NCI-H748 (cell line): Measurements from ENCODE around the gene FBXW5.

Experiments
- DNase-seq: peaks from one replicate; lab custom pipeline; 2025; ENCODE audit not compliant: unreplicated experiment; lab: John Stamatoyannopoulos, UW

Gene FBXW5, protein sequence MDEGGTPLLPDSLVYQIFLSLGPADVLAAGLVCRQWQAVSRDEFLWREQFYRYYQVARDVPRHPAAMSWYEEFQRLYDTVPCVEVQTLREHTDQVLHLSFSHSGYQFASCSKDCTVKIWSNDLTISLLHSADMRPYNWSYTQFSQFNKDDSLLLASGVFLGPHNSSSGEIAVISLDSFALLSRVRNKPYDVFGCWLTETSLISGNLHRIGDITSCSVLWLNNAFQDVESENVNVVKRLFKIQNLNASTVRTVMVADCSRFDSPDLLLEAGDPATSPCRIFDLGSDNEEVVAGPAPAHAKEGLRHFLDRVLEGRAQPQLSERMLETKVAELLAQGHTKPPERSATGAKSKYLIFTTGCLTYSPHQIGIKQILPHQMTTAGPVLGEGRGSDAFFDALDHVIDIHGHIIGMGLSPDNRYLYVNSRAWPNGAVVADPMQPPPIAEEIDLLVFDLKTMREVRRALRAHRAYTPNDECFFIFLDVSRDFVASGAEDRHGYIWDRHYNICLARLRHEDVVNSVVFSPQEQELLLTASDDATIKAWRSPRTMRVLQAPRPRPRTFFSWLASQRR

DNA sequence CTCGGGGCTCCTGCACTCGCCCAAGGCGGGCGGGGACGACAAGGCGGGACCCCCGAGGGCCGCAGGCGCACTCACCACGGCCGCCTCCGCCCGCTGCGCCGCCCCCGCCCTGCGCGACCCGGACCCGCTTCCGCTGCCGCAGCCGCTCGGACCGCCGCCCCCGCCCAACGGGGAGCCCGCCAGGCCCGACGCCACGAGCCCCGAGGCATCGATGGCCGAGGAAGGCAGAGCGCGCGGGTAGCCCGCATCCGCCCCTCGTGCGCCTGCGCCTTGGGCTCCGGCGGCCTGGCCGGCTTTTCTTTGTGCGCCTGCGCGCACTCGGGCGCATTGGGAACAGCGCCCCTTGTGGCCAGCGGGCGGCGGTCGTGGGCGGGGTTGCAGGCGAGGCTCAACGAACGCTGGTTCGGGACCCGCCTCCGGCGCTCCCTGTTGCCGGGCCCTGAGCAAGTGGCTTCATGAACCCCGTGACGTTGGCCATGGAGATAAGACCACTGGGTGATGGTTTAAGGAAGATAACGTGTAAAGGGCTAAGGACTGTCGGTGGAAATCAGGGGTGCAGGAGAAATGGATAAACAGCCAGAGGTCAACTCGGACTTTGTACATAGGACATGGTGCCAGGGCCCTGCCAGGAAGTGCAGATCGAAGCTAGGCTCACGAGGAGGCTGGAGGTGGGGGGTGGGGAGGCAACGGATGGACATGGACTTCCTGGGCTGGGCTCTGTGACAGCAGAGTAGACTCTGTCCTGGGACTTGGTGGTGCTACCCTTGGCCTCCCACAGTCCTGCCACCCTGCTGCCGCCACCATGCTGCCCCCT is at the start of gene FBXW5, which contains the start of gene C8G:
Gene FBXW5 (minus strand): TSS at position 220 of the 814 bp plus-strand sequence. CDS start 655 bp downstream, outside the sequence.
Gene C8G (plus strand): TSS at position 725 of the 814 bp plus-strand sequence. CDS start 78 bp downstream, at position 803.
- peak; percentile 96 for DNase-seq

DNA sequence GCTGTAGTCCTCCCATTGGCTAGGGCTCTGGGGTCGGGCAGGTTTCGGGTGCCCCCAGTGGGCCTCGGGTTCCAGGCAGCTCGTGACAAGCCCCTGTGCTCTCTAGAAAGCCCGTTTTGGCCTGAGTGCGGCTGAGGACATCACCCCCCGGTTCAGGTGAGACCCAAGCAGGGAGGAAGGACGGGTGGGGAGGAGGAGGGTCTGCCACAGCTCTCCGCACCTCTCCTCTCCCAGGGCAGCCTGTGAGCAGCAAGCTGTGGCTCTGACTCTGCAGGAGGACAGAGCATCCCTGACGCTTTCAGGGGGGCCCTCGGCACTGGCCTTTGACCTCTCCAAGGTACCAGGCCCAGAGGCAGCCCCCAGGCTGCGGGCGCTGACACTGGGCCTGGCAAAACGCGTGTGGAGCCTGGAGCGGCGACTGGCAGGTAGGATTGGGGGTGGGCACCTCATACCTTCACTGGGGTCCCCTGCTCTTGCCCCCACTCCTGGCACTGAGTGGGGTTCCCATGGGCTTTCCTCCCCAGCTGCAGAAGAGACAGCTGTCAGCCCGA is 48.4 kb upstream of the FBXW5 start:
- no peak for DNase-seq

DNA sequence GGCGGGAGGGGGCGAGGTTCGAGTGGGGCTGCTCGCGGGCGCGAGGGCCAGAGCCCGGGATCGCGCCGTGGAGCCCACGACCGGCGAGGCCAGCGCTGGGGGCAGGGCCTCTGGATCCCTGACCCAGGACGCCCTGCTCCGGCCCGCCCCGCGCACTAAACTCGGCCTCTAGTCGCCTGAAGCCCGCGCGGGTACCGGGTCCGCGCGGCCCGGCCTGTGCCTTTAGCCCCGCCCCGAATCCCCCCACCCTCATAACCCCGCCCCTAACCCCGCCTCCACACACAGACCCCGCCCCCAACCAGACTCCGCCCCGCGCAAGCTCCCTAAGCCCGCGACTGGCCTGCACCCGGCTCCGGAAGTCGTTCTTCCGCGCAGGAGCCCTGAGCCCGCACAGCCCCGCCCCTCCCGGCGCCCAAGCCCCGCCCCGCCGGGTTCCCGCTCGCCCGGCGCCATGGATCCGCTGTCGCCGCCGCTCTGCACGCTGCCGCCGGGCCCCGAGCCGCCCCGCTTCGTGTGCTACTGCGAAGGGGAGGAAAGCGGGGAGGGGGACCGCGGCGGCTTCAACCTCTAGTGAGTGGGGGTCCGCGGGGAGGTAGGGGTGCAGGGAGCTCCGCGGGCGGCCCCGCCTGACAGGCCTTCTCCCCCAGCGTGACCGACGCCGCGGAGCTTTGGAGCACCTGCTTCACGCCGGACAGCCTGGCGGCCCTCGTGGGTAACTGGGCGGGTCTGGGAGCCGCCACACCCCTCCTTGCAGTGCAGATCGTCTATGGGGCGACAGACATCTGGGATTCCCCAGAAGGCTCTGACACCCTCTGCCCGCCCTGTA is 47.7 kb upstream of the FBXW5 start, which contains the start of gene PAXX:
Gene PAXX (plus strand): TSS at position 430 of the 826 bp plus-strand sequence. CDS start 22 bp downstream, at position 452.
- peak; percentile 86 for DNase-seq

DNA sequence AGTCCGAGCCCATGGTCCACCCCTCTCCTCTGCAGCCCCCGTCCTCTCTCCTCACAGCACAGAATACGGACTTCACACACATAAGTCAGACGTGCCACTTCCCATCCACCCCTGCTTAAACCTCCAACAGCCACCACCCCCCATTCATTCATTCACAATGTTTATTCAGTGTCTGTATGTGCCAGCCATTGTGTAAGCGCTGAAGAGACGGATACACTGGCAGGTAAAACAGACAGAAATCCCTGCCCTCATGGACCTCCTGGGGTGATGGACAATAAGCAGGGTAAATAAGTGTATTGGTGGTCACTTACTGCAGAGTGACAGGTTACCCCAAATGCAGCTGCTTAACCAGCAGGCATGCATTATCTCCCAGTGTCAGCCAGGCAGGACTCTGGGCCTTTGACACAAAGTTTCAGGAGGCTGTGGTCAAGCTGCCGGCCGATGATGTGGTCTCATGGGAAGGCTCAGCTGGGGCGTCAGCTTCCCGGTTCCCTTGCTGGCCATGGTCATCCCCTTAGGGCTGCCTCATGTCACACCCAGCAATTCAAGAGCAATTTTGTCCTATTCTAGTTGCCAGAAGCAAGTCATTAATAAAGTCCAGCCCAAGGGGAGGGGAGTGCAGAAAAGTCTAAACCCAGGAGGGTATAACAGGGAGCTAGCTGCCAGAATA is 45.8 kb upstream of the FBXW5 start:
- DNase-seq = peak; percentile 97

DNA sequence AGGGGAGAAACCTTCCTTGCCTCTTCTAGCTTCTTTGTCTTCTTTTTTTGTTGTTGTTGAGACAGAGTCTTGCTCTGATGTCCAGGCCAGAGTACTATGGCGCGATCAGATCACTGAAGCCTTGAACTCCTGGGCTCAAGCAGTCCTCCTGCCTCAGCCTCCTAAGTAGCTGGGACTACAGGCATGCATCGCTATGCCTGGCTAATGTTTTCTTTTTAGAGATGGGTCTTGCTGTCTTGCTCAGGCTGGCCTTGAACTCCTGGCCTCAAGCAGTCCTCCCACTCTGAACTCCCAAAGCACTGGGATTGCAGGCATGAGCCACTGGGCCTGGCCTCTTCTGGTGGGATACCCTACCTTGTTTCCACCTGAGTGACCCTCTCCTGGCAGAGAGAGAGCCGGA is 44.3 kb upstream of the FBXW5 start:
- DNase-seq = no peak

DNA sequence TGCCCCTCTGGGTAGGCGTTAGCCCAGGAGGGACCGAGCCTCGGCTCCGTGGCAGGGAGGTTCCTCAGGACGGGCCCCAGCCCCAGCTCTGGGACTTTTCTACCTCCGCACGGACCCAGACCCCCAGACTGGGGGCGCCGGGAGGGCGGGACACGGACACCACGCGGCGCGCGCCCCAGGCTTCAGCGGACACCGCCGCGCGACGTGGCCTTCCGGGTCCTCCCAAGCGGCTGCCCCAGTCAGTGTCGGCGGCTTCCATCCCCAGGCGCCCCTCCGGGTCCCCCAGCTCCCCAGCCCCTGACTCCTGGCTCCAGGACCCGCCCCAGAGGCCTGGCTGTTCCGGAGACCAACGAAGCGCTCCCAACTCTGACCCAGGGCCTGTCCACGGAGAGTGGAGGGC is 41.3 kb upstream of the FBXW5 start:
- DNase-seq = no peak

DNA sequence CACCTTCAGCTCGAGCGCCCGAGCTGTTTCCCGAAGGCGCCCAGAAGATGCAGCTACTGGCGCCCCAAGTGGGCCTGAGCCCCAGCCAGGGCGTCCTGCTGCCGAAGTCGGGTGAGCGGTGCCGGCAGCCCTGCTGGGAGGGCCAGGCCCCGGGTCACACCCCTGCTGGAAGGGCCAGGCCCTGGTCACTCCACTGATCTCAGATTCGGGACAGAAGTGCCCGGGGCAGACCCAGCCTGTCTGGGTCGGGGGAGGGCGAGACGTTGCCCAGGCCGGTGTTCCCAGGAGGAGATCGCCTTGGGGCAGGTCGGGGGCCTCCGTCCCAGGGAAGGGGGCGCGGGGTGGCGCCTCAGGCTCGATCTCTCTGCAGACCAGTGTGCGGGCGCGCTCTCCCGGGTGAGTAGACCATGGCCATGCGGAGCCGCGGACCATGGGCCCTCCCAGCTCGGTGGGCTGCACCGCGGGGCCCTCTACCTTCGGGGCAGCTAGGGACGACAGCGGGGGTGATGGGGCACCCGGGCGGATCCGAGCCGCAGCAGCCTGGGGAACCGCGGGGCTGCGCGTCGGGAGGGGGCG is 40.6 kb upstream of the FBXW5 start:
- DNase-seq = no peak

DNA sequence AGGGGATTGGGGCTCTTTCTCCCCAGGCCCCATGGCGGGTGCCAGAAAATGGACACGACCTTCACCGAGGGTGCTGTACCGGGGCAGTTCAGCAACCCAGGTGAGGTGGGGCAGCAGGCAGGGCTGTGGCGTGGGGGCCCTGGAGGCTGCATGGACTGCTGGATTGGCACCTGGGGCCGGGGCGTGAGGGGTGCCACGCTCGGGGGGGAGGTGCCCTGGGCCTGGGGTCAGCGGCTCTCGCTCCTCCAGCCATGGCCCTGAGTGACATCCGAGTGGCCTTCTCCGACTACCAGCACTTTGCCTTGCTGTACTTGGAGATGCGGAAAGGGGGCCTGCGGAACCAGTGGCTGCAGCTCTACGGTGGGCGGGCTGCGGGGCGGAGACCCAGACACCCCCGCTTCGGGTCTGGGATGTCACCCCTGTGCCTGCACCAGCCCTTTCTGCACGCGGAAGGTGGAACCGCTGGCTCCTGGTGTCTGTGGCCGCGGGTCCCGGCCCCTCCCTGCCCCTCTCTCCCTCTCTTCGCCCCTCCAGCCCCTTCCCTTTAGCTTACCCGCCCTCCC is 40.0 kb upstream of the FBXW5 start:
- no peak for DNase-seq

DNA sequence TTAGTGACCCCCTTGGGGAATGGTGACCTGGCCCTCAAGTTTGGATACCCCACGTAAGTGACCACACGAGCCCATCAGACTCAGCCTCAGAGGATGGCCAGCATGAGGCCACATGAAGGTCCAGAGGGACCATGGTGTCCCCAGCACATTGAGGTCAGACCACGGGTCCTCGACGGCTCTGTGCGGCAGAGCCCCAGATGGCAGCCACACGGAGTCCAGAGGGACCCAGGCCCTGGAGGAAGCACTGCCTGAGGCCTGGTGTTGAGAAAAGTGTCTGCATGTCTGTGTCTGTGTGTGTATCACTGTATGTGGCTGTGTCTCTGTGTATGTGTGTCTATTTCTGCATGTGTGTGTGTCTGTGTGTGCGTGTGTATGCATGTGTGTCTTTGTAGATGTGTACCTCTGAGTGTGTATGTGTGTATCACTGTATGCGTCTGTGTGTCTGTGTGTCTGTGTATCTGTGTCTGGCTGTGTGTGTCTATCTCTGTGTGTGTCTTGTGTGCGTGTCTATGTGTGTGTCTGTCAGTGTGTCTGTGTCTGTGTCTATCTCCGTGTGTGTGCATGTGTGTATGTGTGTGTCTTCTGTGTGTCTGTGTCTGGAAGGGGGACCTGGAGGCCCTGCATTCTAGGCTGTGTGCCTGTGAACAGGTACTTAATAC is 39.2 kb upstream of the FBXW5 start:
- DNase-seq = no peak

DNA sequence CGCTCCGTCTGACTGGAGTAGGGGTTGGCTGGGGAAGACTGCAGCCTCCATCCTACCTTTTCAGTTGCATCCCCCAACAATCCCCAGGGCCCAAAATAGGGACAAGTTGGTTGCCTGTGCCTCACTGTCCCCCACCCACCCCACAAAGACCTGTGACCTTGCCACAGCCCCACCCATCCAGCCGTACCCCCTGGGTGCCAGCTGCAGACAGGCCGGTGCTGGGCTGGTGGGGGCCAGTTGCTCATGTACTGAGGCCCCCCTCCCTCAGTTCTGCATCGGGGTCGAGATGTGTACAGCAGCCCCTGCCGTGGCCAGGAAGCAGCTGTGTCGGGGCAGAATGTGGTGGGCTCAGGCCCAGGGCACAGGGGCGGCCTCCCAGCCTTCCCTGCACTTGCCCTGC is 38.6 kb upstream of the FBXW5 start:
- no peak for DNase-seq

DNA sequence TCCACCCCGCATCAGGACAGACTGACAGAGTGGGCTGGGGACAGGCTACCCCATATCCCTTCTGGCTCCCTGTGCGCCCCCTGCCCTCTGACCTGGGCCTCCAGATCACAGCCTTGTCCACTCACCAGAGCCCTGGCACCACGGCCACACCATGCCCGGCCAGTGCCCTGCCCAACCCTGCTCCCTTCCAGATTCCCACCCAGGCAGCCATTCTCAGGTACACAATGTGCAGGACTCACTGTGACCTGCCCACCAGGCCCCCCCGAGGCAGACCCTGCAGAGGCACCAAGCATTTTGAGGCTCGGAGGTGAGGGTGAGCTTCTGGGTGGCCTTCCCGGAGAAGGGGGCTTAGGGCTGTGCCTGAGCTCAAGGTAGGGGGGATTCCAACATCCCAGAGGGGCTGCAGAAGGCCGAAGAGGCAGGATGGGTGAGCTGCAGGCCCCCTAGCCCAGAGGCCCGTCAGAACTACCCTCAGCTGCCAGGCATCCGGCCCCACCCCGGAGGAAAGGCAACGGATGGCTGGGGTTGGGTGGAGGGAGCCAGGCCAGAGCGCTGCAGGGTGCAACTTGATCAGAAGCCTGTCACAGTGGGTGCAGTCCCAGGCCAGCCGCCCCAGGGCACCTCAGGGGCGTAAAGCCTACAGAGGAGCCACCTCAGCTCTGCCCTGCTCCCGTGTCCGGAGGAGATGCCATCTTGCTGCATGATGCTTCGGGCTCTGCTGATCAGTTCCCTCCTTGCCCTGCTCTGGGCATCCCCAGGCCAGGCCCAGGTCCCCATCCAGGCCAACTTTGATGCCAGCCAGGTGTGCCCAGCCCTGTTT is 37.9 kb upstream of the FBXW5 start, which contains the start of gene LCNL1:
Gene LCNL1 (plus strand): TSS at position 762 of the 820 bp plus-strand sequence. CDS start 594 bp downstream, outside the sequence.
- no peak for DNase-seq

DNA sequence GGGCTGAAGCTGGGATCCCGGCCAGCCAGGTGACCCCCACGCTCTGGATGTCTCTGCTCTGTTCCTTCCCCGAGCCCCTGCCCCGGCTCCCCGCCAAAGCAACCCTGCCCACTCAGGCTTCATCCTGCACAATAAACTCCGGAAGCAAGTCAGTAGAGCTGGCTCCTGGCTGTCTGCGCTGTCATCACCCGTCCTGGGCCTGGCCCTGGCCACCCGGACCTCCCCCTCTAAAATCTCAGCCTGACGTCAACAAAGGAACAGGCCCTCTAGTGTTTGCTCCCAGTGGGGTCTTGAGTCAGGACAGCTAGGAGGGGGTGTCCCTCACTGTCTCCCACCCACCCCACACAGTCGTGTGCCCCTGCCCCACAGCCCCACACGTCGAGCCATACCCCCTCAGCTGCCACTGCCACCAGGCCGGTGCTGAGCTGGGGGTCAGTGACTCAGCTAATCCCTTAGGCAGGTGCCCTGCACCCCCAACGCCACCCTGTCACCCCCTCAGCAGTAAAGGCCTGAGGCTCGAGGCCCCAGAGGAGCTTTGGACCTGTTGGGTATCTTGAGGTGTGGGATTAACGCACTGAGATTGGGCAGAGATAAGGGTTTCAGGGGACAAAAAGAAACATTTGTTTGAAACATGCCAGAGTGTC is 37.2 kb upstream of the FBXW5 start:
- no peak for DNase-seq

DNA sequence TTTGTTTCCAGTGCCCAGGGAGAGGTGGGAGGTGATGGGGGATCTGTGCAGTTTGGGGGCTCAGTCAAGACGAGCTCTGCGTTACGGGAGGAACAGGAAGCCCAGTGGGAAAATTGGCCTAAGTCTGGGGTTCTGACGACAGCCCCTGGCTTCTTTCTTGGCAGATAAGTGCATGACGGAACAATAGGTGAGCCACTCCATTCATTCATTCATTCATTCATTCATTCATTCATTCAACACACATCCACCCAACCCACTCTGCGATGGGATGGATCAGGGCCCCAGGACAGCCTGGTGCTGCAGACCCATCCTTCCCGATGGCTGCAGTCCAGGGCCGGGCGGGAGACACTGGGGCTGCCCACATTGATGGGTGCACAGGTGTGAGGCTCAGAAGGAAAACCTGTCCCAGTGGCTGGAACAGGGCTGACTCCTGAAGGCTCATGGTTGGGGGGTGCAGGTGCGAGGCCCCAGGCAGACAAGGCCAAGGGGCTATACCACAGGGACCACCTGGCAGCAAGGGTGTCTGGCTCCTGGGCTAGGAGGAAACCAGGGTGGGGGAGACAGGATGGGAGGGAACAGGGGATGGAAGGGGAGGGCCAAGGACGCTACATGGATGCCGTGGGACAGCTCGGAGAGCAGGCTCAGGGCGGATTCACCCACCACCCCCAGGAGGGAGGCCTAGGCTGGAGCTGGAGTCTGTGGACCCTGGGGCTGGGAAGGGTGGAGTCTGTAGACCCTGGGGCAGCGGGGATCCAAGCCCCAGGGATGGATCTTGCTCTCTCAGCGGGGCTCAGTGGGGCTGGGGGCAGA is 36.3 kb upstream of the FBXW5 start:
- DNase-seq = no peak

DNA sequence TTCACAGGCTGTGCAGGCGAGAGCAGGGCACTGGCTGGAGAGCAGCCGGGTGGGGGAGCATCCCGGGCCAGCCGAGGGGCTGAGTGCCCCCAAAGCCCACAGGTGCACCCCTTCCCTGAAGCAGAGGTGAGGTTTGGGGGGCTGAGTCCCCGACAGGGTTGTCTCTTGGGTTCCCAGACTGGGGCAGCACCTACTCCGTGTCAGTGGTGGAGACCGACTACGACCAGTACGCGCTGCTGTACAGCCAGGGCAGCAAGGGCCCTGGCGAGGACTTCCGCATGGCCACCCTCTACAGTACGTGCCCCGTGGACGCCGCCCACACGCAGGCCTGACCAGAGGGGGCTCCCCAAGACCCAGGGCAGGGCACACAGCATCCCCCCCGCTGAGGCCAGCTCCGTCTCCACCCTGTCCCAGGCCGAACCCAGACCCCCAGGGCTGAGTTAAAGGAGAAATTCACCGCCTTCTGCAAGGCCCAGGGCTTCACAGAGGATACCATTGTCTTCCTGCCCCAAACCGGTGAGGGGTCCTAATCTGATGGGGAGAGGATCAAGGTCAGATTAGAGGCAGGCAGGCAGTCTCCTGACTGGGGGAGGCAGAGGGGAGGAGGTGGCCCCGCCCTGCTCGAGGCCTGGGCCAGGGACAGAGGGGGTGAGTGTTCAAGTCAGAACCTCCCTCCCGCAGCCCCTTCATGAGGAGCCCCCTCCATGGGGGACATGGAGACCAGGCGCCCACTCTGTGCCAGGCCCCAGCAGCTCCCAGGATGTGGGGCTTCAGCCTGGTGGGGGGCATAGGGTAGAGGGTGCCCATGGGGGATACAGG is 35.4 kb upstream of the FBXW5 start:
- DNase-seq = no peak

DNA sequence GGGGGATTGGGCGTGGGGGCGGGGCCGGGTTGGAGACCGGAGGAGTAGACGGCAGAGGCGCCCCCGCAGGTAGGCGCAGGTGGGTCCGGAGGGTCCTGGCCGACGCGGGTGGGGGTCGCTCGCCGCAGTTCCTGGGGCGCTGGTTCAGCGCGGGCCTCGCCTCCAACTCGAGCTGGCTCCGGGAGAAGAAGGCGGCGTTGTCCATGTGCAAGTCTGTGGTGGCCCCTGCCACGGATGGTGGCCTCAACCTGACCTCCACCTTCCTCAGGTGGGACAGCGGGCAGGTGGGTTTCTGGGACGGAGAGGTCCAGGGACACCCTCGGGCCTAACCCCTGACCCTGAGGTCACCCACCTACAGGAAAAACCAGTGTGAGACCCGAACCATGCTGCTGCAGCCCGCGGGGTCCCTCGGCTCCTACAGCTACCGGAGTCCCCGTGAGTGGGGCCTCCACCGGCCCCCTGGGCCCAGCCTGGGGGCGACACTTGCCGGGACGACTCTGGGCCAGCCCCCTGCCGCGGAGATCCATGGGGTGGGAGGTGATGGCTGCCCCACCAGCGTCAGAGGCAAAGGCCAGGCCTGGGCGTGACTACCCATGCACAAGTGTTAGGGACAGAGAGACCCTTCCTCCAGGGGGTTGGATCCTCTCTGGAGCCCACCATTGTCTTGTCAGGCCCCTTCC is 34.5 kb upstream of the FBXW5 start:
- DNase-seq = no peak
